AG09319 (cell line): ENCODE data around the gene GLO1.

Source experiments
- DNase-seq: peaks from one replicate; pipeline ENCODE4 v3.0.0-alpha.2; 2010; ENCODE audit warnings: low read depth; ENCODE audit errors: extremely low read depth
- TF ChIP-seq, protein P1 (sequence below): IDR thresholded peaks from 2 replicates; pipeline ENCODE4 v1.5.1; 2011; ENCODE audit warnings: low read depth, mild to moderate bottlenecking, inconsistent platforms, low read length, moderate library complexity

GLO1 gene

DNA sequence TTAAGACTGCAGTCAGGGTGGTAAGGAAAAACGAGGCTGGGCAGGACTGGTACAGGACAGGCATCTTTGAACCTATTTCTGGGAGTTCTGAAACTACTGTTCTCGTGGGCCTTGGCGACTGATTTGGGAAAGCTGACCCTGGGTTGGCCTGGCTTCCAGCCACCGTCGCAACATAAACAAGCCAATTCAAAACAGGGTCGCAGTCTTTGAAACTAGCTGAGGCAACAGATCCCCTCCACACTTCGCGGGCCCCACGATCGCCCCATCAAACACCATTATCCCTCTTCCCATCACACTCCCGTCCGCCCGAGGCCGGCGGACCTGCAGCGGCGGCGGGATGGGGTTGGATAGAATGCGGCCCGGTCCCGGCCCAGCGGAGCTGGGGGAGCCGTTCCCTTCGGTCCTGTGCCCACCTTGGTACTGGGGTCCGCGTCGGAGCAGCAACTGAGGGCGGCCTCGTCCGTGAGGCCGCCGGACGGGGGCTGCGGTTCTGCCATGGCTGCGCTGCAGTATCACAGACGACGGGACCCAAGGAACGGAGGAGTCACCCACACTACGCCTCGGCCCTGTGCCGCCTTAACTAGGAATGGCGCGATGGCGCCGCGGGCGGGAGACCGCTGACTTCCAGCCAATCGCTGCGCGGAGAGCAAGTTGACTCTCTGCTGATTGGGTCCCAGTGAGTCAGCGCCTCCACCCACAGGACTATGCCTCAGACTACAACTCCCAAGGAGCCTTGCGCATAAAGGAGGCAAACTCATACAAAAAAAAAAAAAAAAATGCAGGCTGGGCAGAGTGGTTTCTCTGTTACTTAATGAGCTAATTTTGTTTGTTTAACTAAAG, at the start of gene GLO1:
GLO1 (minus strand) TSS at position 588 of the 840 bp plus-strand sequence; CDS start at position 497, 91 bp downstream.
- TF ChIP-seq, protein P1, sequence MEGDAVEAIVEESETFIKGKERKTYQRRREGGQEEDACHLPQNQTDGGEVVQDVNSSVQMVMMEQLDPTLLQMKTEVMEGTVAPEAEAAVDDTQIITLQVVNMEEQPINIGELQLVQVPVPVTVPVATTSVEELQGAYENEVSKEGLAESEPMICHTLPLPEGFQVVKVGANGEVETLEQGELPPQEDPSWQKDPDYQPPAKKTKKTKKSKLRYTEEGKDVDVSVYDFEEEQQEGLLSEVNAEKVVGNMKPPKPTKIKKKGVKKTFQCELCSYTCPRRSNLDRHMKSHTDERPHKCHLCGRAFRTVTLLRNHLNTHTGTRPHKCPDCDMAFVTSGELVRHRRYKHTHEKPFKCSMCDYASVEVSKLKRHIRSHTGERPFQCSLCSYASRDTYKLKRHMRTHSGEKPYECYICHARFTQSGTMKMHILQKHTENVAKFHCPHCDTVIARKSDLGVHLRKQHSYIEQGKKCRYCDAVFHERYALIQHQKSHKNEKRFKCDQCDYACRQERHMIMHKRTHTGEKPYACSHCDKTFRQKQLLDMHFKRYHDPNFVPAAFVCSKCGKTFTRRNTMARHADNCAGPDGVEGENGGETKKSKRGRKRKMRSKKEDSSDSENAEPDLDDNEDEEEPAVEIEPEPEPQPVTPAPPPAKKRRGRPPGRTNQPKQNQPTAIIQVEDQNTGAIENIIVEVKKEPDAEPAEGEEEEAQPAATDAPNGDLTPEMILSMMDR = no peak
- DNase-seq = peak; percentile 97

DNA sequence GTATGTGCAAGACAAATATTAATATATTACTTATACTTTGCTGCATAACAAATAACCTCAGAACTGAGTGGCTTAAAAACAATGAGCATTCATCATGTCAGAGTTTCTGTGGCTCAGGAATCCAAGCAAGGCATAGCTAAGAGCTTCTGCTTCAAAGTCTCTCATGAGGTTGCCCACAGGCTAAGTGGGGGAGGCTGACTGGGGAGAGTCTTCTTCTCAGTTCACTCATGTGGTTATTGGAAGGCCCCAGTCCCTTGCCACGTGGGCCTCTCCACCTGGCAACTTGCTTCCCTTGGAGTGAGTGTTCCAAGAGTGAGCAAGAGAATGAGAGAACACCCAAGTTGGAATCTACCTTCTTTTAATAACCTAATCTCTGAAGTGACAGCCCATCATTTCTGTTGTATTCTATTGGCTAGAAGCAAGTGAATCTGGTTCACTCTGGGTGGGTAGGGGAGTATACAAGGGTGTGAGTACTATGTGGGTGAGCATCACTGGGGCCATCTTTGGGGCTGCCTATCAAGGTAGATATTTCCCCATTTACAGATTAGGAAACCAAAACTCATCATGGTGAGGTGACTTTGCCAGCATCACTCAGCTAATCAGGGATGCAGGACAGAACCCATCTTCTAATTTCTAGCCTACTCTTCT, 48.1 kb upstream of the GLO1 start:
- no peak for DNase-seq
- TF ChIP-seq, protein P1 = no peak

DNA sequence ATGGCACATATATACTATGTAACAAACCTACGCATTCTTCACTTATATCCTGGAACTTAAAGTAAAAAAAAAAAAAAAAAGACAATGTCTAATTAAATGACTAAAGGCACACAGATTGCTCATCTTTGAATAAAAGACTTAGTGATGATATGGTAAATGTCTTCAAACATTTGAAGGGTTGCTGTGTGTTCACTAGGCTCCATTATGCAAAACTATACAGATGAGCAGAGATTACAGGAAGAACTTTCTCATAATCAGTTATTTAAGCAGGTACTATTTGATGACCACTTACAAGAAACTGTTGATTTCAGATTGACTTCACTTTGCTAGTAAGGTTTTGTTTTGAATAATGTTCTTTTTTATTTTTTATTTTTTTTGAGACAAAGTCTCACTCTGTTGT, 46.5 kb upstream of the GLO1 start:
- DNase-seq = no peak
- TF ChIP-seq, protein P1 = no peak

DNA sequence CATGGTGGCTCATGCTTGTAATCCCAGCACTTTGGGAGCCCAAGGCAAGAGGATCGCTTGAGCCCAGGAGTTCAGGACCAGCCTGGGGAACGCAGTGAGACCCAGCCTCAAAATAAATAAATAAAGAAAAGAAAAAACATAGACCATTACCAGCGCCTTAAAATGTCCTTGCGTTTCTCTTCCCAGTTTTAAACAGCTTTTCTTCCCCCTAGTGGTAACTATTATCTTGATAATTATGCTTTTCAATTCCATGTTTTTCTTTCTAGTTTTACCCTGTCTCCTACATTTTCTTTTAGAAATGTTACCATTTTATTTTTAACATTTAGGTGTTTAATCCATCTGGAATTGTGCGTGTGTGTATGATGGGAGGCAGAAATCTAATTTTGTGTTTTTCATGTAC, 36.6 kb upstream of the GLO1 start:
- TF ChIP-seq, protein P1 = peak; percentile 19; the same call in 1 of the 2 replicates
- no peak for DNase-seq

DNA sequence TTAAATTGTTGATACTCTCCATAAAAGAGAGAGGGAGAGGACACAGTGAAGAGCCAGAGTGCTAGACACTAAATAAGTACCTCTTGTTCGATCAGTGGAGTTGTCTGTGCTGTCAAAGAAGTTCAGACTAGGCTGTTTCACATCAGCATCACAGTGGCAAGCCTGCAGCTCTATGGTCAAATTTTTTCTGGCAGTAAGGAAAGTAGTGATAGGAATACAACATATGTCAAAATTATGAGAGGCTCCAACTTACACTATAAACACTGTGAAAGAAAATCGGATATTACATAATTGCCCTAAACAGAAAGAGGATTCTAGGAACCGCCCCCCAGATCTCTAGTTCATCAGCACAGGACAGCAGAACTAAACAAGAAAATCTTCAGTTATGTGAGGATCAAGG, 35.3 kb upstream of the GLO1 start:
- TF ChIP-seq, protein P1 = no peak
- DNase-seq = no peak

DNA sequence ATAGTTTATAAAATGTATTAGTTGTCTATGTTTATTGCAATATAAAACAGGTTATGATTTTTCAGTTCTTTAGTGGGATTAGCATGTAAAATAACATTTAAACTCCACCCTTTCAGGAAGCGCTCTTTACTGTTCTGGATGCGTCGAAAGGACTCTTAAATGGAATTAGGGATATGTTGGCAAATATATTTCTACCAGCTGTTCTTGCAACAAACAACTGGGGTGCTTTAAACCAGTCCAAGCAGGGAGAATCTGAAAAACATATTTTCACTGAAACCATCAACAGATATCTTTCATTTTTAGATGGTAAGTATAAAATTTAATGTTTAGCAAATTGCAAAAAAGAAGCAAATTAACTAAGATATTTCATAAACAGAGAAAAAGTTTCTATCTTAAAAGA, 34.0 kb upstream of the GLO1 start:
- DNase-seq = no peak
- TF ChIP-seq, protein P1 = no peak
